ENCODE results near the gene ADORA1.

Gene ADORA1

GRCh38 chr1:203186091-203186445 lies 58.5 kb downstream of the ADORA1 start:
- H4K20me1 ChIP-seq (ENCODE audit: insufficient read depth, low read length): no peaks in the 10 kb centered on the region
- H3K27me3 ChIP-seq (ENCODE audit: insufficient read depth, low read length): no peaks in the 10 kb centered on the region
- H3K9me2 ChIP-seq (ENCODE audit: low read depth, low read length): no peaks in the 10 kb centered on the region
- no peak overlapping the region for H2AFZ ChIP-seq (ENCODE audit: low read length)
- H3K27ac ChIP-seq (ENCODE audit: low read depth, low read length, poor library complexity, severe bottlenecking): no peak overlapping the region
- H3K4me1 ChIP-seq (ENCODE audit: insufficient read depth, low read length, severe bottlenecking): no peaks in the 10 kb centered on the region
- H3K4me3 ChIP-seq (ENCODE audit: low read depth, low read length, poor library complexity, severe bottlenecking): no peak overlapping the region
- H3K4me2 ChIP-seq (ENCODE audit: low read length): no peak overlapping the region
- no peak overlapping the region for H3K9ac ChIP-seq (ENCODE audit: low read length)
- no peaks in the 10 kb centered on the region for H3K79me2 ChIP-seq (ENCODE audit: insufficient read depth, low read length)
- H3K9me3 ChIP-seq (ENCODE audit: low read length): no peaks in the 10 kb centered on the region
- H3K36me3 ChIP-seq (ENCODE audit: insufficient read depth, low read length): no peaks in the 10 kb centered on the region
- no peaks in the 10 kb centered on the region for H3F3A ChIP-seq (ENCODE audit: insufficient read depth, low read length)
- TF ChIP-seq EZH2 (IDR thresholded peaks at IDR 0.05; ENCODE audit: borderline replicate concordance, low read length) (no peak), CTCF (IDR thresholded peaks at IDR 0.05; ENCODE audit: low read length) (no peak)

- H3F3A ChIP-seq (ENCODE audit: insufficient read depth, low read length): no peaks in the 10 kb centered on the region
- H3K36me3 ChIP-seq (ENCODE audit: insufficient read depth, low read length): no peaks in the 10 kb centered on the region
- no peak within 1 kb of the TSS for H3K27ac ChIP-seq (ENCODE audit: low read depth, low read length, poor library complexity, severe bottlenecking)
- no peaks in the 10 kb centered on the region for H4K20me1 ChIP-seq (ENCODE audit: insufficient read depth, low read length)
- H3K4me3 ChIP-seq (ENCODE audit: low read depth, low read length, poor library complexity, severe bottlenecking): no peak within 1 kb of the TSS
- no peaks in the 10 kb centered on the region for H3K4me1 ChIP-seq (ENCODE audit: insufficient read depth, low read length, severe bottlenecking)
- no peak within 1 kb of the TSS for H2AFZ ChIP-seq (ENCODE audit: low read length)
- H3K9ac ChIP-seq (ENCODE audit: low read length): no peak within 1 kb of the TSS
- H3K4me2 ChIP-seq (ENCODE audit: low read length): no peak within 1 kb of the TSS
- no peak for TF ChIP-seq CTCF (IDR thresholded peaks at IDR 0.05; ENCODE audit: low read length)
- H3K79me2 ChIP-seq (ENCODE audit: insufficient read depth, low read length): no peaks in the 10 kb centered on the region
- H3K27me3 ChIP-seq (ENCODE audit: insufficient read depth, low read length): no peaks in the 10 kb centered on the region
- no peaks in the 10 kb centered on the region for H3K9me3 ChIP-seq (ENCODE audit: low read length)
- H3K9me2 ChIP-seq (ENCODE audit: low read depth, low read length): no peaks in the 10 kb centered on the region
These were observed 59.1 kb downstream of the ADORA1 start, which contains the start of gene CHI3L1 for GRCh38 chr1:203186446-203187303. Gene CHI3L1, minus strand, starts transcription at chr1:203186704. Its CDS starts 81 bp downstream, at chr1:203186623.

- H3K79me2 ChIP-seq (ENCODE audit: insufficient read depth, low read length): no peaks in the 10 kb centered on the region
- H3K36me3 ChIP-seq (ENCODE audit: insufficient read depth, low read length): no peaks in the 10 kb centered on the region
- no peaks in the 10 kb centered on the region for H3F3A ChIP-seq (ENCODE audit: insufficient read depth, low read length)
- H3K27me3 ChIP-seq (ENCODE audit: insufficient read depth, low read length): no peaks in the 10 kb centered on the region
- H3K27ac ChIP-seq (ENCODE audit: low read depth, low read length, poor library complexity, severe bottlenecking): no peak overlapping the region
- TF ChIP-seq EZH2 (IDR thresholded peaks at IDR 0.05; ENCODE audit: borderline replicate concordance, low read length) (no peak), CTCF (IDR thresholded peaks at IDR 0.05; ENCODE audit: low read length) (no peak)
- H3K4me3 ChIP-seq (ENCODE audit: low read depth, low read length, poor library complexity, severe bottlenecking): no peak overlapping the region
- no peaks in the 10 kb centered on the region for H3K4me1 ChIP-seq (ENCODE audit: insufficient read depth, low read length, severe bottlenecking)
- no peak overlapping the region for H2AFZ ChIP-seq (ENCODE audit: low read length)
- no peak overlapping the region for H3K9ac ChIP-seq (ENCODE audit: low read length)
- H4K20me1 ChIP-seq (ENCODE audit: insufficient read depth, low read length): no peaks in the 10 kb centered on the region
- no peaks in the 10 kb centered on the region for H3K9me3 ChIP-seq (ENCODE audit: low read length)
- no peaks in the 10 kb centered on the region for H3K9me2 ChIP-seq (ENCODE audit: low read depth, low read length)
- no peak overlapping the region for H3K4me2 ChIP-seq (ENCODE audit: low read length)
These were observed 59.8 kb downstream of the ADORA1 start for GRCh38 chr1:203187304-203187685.

All from OCI-LY1 (cell line).